Activated T-cell treated with anti-CD3 and anti-CD28 coated beads for 48 hours (primary cell): ENCODE measurements around the gene MEIS2.

Experiments
- DNase-seq: peaks from one replicate; pipeline ENCODE4 v3.0.0-alpha.2; 2020; ENCODE audit warnings: low read depth

MEIS2 gene

DNA sequence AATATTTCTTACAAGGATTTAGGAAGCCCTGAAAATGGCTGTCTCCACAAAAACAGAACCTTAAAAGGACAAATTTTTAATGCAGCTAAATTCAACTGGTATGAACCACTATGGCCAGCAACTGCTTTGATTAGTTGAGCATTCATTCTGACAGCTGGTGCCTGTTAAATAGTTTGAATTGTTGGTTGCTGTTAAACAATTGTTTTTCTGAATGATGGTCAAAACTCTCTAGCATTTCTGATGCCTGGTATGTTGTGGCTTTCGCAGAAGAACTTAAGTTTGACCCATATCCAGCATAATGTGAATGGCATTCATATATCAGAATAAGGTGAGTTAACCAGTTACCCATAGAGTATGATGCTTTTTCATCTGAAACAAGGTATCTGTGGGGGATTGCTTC is 138.4 kb downstream of the MEIS2 start:
- DNase-seq, result no peak

DNA sequence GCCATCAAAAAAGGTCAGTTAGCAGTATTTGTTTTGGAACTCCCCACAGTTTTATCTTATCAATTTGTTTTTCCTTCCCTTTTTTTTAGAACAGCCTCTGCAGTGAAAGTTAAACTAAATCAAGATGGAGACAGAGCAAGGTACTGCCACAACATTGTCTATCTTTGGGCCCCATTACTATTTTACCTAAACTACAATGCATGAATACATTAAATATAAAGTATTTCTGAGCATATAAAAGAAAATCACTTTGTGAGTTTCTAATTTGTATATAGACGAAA is 139.5 kb downstream of the MEIS2 start:
- no peak for DNase-seq

DNA sequence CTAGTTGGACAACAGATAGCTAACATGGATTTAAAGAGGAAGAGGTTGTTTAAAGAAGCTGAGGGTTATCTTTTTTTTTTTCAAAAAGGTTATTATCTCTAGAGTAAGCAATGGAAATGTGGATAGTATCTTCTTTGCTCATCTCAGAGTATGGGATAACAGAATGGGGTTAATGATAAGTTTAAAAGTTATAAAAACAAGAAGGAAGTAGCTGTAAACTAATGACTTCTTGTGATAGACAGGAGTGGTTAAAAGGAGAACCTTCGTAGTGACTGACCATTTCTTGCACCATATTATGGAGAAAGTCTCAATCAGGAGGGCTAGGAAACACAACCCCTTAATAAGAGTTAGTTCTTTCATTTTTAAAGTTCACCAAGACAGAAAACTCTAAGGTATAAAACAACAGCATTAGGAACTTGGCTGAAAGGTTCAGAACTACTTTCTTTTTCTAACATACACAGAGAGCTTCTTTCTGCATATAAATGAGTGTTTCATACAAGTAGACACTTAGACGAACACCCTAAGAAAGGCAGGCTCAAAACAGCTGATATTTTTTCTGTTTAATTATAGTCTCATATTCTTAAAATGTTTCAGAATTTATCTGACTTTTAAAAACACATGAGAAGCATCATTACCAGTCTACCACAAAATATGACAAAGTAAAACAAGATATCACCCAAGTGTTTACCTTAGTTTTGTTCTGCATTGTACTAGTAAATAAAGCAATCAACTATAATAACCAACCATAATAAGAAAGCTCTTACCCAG is 140.0 kb downstream of the MEIS2 start:
- DNase-seq, result no peak

DNA sequence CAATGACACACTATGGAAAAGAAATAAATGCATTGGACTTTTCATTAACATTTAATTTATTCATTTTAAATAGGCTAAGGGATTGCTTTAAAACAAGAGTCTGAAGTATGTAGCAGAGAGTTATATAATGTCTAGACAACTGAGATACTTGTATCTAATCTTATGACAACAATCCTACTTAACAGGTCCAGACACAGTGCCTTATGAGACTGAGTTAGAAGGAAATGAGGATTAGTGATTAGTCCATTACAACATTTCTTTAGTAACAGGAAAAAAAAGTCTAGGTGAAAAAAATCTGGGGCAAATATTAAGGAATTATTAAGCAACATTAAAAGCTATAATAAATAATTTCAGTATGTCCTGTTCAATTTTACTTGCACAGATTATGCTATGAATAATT is 140.6 kb downstream of the MEIS2 start:
- no peak for DNase-seq

DNA sequence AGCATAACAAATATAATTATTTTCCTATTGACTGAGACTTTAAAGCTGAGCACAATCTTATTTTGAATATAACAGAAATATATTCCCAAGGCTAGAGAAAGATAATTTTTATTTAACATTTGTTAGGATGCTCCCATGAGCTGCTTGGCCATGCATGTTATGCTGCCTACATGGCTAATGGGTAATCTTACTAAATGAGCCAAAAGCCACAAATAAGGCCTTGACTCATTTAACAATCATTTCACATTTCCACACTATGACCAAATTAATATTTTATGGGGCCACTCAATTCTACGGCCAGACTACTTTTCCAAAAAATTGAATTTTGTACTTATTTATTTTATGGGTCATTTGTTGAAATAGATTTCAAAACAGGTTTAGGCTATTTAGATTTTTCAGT is 141.7 kb downstream of the MEIS2 start:
- no peak for DNase-seq

DNA sequence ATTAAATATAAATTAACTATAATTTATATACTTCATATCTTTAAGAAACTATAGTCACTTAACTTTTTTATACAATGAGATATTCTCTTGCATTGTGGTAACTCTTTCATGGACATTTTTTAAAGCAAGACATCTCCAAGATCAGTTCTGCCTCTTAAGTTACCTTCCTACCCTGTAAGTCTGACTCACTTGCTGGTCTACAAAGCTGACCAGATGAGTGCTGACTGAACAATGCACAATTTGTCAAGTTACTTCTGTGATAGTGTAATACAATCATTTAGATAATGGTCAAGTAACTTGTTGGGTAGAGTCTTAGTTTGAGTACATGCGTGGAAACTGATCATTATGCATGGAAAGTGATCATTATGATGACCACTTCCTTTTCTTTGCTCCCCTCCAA is 145.9 kb downstream of the MEIS2 start:
- no peak for DNase-seq

- DNase-seq, result no peak
These were observed 147.0 kb downstream of the MEIS2 start for GRCh38 chr15:36953346-36953745.

GRCh38 chr15:36951731-36952247 is 148.6 kb downstream of the MEIS2 start:
- no peak for DNase-seq

DNA sequence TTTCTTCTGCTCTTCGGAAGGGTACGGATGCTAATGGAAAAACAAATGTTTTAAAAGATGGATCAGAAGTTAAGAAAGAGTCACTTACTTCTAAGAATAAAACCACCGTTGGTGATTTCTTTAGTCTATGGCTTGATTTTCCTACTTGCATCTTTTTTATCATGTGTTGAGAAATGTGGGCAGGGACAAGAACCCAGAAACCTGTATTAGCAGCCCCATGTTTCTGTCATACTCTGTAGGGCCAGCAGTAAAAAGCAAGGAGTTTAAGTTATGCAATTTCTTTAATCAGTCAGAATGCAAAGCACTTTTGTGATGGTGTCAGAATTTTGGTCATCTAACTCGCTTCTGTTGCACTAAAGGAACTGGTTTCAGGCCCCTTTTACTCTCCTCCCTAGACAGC is 150.0 kb downstream of the MEIS2 start:
- no peak for DNase-seq

DNA sequence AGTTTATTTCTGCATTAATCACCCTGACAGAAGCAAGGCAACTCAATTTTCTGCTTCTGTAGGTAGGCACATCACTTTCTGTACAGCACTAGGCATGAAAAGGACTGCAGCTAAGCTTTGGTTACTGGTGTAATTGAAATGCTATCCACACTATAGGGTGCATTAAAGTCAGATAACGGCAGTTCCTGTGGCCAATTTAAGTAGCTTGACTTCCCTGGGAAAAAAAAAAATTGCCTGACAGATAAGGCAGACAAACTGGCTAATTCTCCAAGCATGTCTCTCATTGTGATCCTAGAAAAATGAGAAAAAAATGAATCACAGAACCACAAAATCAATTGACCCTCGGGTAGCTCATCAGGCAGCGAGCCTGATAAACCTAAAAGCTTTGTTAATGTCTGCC is 151.4 kb downstream of the MEIS2 start:
- no peak for DNase-seq

DNA sequence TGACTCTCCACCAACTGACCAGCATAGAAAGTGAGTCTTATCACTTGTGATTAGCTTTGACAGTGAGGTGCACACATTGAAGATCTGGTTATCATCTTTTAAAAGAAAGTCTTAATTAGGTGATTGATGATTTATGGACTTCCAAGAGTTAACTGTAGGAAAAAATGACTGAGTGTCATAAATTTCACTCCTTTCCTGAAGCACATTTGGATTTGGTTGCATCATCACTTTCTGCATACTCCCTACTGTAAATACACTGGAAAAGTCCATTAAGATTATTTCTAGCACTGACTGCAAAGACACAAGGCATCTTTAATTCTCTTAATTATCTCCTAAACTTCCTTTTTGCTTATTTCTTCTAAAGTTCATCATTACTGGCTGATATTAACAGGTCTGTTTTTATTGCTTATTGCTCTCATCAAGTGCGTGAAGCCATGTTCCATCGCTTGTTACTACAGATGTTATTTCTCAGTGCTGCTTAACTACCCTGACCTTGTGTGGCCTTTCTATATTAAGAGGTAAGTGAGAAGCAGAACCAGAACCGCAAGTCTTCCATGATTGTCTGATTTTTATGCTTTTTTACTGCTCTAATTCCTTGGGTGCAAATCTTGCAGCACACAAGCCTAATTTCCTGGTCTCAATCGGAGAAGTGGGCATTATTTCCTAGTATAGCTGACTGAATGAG is 153.2 kb downstream of the MEIS2 start:
- DNase-seq, result no peak

DNA sequence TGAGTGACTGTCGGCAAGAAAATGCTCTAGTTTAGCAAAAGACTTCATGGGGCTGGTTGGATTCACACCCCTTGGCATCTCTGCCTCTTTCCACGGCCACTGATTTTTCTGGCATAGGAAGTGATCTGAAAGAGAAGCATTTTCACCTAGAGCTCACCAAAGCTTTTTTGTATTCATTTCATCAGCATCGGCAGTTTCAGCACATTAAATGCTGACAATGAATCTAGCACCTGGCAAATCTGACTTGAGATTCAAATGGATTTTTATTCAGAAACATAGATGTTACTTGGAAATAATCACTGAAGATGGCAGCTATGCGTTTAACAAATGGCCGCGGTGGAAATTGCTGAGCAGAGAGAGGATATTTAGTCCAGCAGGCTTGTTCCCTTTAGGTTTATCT is 155.9 kb downstream of the MEIS2 start:
- DNase-seq, result no peak

GRCh38 chr15:36943508-36944361 is 156.6 kb downstream of the MEIS2 start:
- DNase-seq, result no peak

DNA sequence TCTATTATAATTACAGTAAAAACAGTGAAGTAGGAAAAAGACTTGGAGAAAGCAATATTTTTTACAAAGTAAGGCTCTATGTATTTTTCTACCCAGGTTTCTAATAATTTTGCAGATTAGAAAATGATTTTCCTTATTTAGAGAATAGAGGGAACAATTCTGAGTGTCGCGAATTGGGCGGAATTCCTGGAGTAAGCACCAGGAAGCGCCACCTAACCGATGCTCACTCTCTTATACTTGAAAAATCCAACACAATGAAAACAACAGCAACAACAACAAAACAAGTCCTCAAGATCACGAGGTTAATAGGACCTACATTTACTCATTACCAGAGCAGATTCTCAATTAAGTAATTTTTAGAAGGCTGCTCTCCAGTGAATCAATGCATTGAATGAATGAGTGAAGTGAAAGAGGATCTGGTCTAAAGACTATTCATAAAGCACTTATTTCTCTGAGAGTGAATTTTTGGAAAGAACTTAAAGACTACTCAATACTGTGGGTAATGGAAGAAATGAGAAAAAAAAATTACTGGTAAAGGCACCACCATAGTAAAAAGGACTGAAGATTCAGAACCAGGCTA is 158.0 kb downstream of the MEIS2 start:
- no peak for DNase-seq

DNA sequence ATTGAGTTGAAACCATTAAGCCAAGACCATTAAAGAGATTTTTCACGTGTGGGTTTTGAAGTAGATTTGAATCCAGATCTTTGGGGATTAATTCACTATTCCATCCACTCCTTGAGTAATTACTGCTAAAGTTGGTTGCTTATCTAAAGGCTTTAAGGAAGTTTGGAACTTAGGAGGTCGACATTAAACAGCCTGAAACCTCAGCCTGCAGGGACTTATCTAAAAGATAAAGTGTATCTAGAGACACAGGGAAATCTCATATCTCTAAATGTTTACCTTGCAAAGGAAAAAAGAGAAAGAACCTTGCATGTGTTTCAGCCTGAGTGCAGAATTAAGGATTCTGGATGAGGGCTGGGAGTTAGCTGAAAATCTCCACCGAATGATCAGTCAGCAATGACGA is 158.6 kb downstream of the MEIS2 start:
- DNase-seq, result no peak

DNA sequence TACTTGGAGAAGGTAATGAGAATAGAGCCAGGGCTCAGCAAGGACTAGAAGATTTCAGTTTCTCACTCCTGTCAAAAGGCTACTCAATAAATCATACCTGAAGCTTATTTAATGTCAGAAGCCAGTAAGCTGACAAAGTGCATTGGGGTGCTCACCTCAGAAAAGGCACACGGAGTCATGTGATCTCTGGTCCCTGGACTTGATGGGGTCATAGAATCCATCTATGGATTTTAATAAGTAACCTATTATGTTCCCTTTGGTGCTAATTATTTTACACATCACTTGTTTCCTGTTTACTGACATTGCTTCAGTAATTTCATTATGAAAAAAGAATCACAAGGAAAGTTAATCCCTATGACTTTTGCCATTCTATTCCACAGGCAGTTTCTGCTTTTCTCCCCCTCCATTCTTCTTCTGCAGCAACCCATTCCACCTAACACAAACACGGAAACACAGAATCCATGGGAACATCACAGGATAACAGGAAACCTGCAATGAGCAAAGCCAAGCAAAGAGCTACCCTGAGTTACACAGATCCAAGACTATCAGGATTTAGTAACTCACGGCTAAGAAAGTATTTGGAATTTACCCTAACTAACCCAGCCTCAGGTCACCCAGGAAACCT is 159.6 kb downstream of the MEIS2 start:
- DNase-seq, result no peak

DNA sequence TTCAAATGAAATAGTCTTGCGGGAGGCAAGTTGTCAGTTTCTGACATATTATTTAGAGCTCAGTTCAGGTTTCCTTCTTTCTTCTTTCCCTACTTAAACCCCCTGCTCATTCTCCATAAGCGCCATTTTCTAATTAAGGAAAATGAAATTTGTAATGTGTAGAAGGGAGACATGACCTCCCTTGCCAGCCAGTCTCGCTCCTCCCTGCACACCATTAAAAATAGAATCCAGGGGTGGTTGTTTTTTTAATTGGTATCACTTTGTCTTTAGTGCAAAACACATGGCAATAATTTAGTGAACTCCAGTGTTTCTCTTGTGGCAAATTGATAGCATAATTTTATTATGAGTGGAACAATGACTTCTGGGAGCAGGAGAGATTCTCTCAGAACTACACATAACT is 160.1 kb downstream of the MEIS2 start:
- DNase-seq, result no peak

DNA sequence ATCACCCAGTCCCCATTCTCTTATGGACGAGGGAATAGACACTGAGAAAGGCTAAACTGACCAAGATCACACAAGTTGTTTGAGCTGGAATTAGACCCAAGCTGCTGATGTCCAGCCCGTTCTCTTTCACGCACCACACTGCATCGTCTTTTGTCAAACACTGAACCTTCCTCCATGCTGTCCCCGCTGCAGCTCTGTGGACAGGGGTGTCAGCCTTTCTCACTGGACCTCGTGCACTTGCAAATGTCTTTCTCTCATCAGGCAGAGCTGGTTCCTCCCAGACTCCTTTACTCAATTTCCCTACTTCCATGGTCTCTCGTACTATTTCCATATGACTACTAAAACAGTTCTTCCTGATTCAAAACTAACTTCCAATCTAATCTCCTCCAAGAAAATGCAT is 161.6 kb downstream of the MEIS2 start:
- DNase-seq, result no peak

GRCh38 chr15:36938131-36938530 is 162.2 kb downstream of the MEIS2 start:
- no peak for DNase-seq

- no peak for DNase-seq
These were observed 163.7 kb downstream of the MEIS2 start for GRCh38 chr15:36936613-36937012.

DNA sequence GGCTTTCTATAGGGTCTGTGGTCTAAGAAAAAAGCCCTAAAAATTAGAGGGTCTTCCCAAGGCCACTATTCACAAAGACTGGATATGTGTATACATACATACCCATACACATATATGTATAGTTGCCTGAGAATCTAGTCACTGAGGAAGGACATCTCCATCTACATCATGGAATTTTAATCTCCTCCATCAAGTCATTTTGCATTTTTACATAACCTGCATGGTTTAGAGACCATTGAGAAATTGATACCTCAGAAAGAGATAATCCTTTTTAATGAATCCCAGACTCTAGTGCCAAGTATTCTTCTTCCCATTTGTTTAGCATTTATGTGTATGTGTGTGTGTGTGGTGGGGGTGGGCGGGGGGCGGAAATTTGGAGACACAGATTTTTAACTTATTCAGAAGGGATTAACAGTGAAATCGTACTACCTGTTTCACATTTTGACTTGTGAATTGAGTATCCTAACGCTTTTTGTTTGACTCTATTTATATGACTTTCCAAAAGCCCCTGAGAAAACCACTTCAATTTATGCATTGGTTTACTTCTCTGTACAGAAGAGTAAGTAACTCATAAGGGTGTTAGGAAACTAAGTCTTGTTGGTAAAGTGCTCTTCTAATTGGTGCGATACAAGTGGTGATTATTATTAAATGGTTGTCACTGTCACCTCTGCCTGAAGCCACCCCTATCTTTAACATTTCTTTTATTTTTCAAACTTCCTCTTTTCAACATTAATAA is 166.9 kb downstream of the MEIS2 start:
- no peak for DNase-seq
